Measurements from ENCODE around the gene FCN1. TPM values are rescaled to one million over a fixed set of nuclear protein-coding genes. Genes with fewer than 3 reads are reported as not detected.

Gene FCN1
- total and polyA plus RNA-seq, 2 experiments from 2014 or later = not detected

DNA sequence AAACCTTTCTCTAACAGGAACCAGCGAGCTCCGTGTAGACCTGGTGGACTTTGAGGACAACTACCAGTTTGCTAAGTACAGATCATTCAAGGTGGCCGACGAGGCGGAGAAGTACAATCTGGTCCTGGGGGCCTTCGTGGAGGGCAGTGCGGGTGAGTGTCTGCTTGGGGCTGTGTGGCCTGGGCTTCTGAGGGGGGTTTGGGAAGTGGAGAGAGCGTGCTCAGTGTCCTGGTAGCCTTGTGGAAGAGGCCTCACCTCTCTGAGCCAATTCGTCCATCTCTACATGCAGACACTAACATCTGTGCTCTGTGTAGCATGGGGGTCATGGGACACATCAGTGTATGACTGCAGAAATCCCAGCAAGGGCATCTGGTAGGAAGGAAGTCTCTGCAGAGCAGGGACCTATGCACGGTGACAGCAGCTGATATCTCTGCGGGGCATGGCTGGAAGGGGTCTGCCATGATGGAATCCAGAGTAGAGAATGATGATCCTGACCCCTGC, 31.2 kb downstream of the FCN1 start:
- H3K4me1 ChIP-seq (ENCODE audit: insufficient read depth) = no peaks in the 10 kb centered on the region
- H3K27ac ChIP-seq = no peak overlapping the region
- no peaks in the 10 kb centered on the region for H4K20me1 ChIP-seq (ENCODE audit: insufficient read depth, poor library complexity, severe bottlenecking)
- no peaks in the 10 kb centered on the region for H3K79me2 ChIP-seq
- no peaks in the 10 kb centered on the region for H3K9me2 ChIP-seq (replicated peaks; ENCODE audit: insufficient read depth)
- DNase-seq (ENCODE audit: low spot score) = no peak
- no peaks in the 10 kb centered on the region for H3K36me3 ChIP-seq (replicated peaks; ENCODE audit: insufficient read depth, low read depth)
- H3K9me3 ChIP-seq (ENCODE audit: low read depth) = no peaks in the 10 kb centered on the region
- no peak overlapping the region for H3K4me3 ChIP-seq
- WGBS (ENCODE audit: low lambda C conversion rate, missing lambda C conversion rate) = 93% methylated on average over 11 of the region's 11 CpGs
- no peak overlapping the region for H2AFZ ChIP-seq
- H3K4me2 ChIP-seq = no peak overlapping the region
- no peak for TF ChIP-seq EZH2 (IDR thresholded peaks at IDR 0.05; ENCODE audit: borderline replicate concordance)
- no peak for TF ChIP-seq CTCF (IDR thresholded peaks at IDR 0.05; ENCODE audit: poor library complexity)
- H3K27me3 ChIP-seq = no peaks in the 10 kb centered on the region

GRCh38 chr9:134885679-134886412, 31.9 kb downstream of the FCN1 start:
- no peak overlapping the region for H3K27ac ChIP-seq
- no peaks in the 10 kb centered on the region for H3K9me2 ChIP-seq (replicated peaks; ENCODE audit: insufficient read depth)
- H3K36me3 ChIP-seq (replicated peaks; ENCODE audit: insufficient read depth, low read depth) = no peaks in the 10 kb centered on the region
- no peaks in the 10 kb centered on the region for H3K4me1 ChIP-seq (ENCODE audit: insufficient read depth)
- H3K27me3 ChIP-seq = no peaks in the 10 kb centered on the region
- H3K4me3 ChIP-seq = no peak overlapping the region
- no peaks in the 10 kb centered on the region for H4K20me1 ChIP-seq (ENCODE audit: insufficient read depth, poor library complexity, severe bottlenecking)
- H2AFZ ChIP-seq = no peak overlapping the region
- no peak for DNase-seq (ENCODE audit: low spot score)
- TF ChIP-seq EZH2 (IDR thresholded peaks at IDR 0.05; ENCODE audit: borderline replicate concordance) (no peak), EZH2phosphoT487 (IDR thresholded peaks at IDR 0.05; ENCODE audit: low read depth, severe bottlenecking, unreplicated experiment) (no peak), CTCF (IDR thresholded peaks at IDR 0.05; ENCODE audit: poor library complexity) (no peak)
- 93% methylated on average over 23 of the region's 24 CpGs for WGBS (ENCODE audit: low lambda C conversion rate, missing lambda C conversion rate)
- no peaks in the 10 kb centered on the region for H3K9me3 ChIP-seq (ENCODE audit: low read depth)
- H3K79me2 ChIP-seq = no peaks in the 10 kb centered on the region
- H3K4me2 ChIP-seq = no peak overlapping the region

DNA sequence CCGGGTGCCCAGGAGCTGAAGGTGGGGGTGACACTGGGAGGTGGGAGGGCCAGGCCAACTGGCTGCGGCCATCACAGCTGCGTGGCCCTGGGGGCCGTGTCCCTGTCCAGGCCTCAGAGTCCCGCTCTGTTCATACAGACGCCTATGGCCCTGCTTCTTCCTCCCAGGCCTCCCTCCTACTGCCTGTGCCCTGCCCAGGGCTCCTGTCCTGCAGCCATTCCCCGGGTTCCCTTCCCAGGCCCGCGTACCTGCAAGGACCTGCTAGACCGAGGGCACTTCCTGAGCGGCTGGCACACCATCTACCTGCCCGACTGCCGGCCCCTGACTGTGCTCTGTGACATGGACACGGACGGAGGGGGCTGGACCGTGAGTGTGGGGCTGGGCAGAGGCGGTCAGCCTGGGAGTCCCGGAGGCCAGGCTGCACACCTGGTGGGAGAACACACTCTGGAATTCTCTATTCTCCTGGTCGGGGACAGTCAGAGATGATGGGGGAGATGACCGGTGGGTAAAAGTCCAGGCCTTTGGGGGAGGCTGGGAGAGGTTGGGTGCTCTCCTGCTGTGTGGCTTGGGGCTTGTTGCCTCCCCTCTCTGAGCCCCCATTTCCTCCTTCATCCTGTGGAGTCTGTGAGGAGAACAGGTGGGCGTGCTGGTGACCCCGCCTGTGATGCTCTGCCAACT, 32.6 kb downstream of the FCN1 start:
- Histone ChIP-seq H4K20me1 (ENCODE audit: insufficient read depth, poor library complexity, severe bottlenecking) (no peaks in the 10 kb centered on the region), H3K79me2 (no peaks in the 10 kb centered on the region), H3K4me3 (no peak overlapping the region), H3K27ac (no peak overlapping the region), H2AFZ (no peak overlapping the region), H3K4me2 (no peak overlapping the region), H3K9me2 (replicated peaks; ENCODE audit: insufficient read depth) (no peaks in the 10 kb centered on the region), H3K4me1 (ENCODE audit: insufficient read depth) (no peaks in the 10 kb centered on the region), H3K9me3 (ENCODE audit: low read depth) (no peaks in the 10 kb centered on the region), H3K36me3 (replicated peaks; ENCODE audit: insufficient read depth, low read depth) (no peaks in the 10 kb centered on the region), H3K27me3 (no peaks in the 10 kb centered on the region)
- WGBS (ENCODE audit: low lambda C conversion rate, missing lambda C conversion rate) = 96% methylated on average over 22 of the region's 22 CpGs
- DNase-seq (ENCODE audit: low spot score) = no peak
- TF ChIP-seq CTCF (IDR thresholded peaks at IDR 0.05; ENCODE audit: poor library complexity) (no peak), EZH2 (IDR thresholded peaks at IDR 0.05; ENCODE audit: borderline replicate concordance) (no peak), EZH2phosphoT487 (IDR thresholded peaks at IDR 0.05; ENCODE audit: low read depth, severe bottlenecking, unreplicated experiment) (no peak)
